K562 (cell line): ENCODE results near the gene ADAT3. TPM values are rescaled to one million over a fixed set of nuclear protein-coding genes. Genes with fewer than 3 reads are reported as not detected.

Experiments used
- CBX2 ChIP-seq: fragments of 200-600 bp; sonication (generic); IDR thresholded peaks from one replicate; pipeline ENCODE4 v1.6.1; 2012; ENCODE audit warnings: mild to moderate bottlenecking, low read length, inconsistent platforms; ENCODE audit not compliant: insufficient read depth, poor library complexity, severe bottlenecking
- CHD4 ChIP-seq: fragments of 200-600 bp; sonication (generic); IDR thresholded peaks from 3 replicates; pipeline ENCODE4 v1.6.1; 2012; ENCODE audit warnings: low read depth, mild to moderate bottlenecking, mixed read lengths, low read length, inconsistent platforms; ENCODE audit not compliant: insufficient read depth, insufficient replicate concordance, poor library complexity, severe bottlenecking
- ETV6 ChIP-seq, 3 experiments: fragments of 150-350 bp in 1 of 3; sonication (generic) in 1 of 3; formaldehyde crosslinking in 1 of 3; IDR thresholded peaks; 2 replicates each; pipeline versions ENCODE4 v1.6.1 to v1.8.0; 2014 to 2022; ENCODE audit warnings: borderline replicate concordance in 2 of 3, low read depth in 2 of 3, antibody characterized with exemption in 1 of 3, low read length in 1 of 3, mild to moderate bottlenecking in 1 of 3, missing genetic modification reagents in 1 of 3
- PTTG1 ChIP-seq: fragments of 450-650 bp; IDR thresholded peaks from 2 replicates; pipeline ENCODE4 v1.6.1; 2016; ENCODE audit warnings: low read depth, mild to moderate bottlenecking, missing genetic modification characterization, missing compliant biosample characterization
- RBFOX2 ChIP-seq: fragments of 200-400 bp; formaldehyde crosslinking; IDR thresholded peaks from 2 replicates; pipeline ENCODE4 v1.6.1; 2017; ENCODE audit warnings: low read depth, mild to moderate bottlenecking, low read length, moderate library complexity
- SAFB ChIP-seq: fragments of 200-400 bp; formaldehyde crosslinking; IDR thresholded peaks from 2 replicates; pipeline ENCODE4 v1.6.1; 2017; ENCODE audit warnings: low read depth, low read length, borderline replicate concordance
- SUPT5H ChIP-seq: fragments of 450-650 bp; IDR thresholded peaks from 2 replicates; pipeline ENCODE4 v1.6.1; 2016
- TAF1 ChIP-seq: IDR thresholded peaks from 2 replicates; pipeline ENCODE4 v1.6.1; 2011; ENCODE audit warnings: mild to moderate bottlenecking, low read length, moderate library complexity; ENCODE audit not compliant: insufficient read depth, control insufficient read depth, severe bottlenecking; ENCODE audit errors: extremely low read depth
- TGIF2 ChIP-seq: sonication (generic); formaldehyde crosslinking; IDR thresholded peaks from 2 replicates; pipeline ENCODE4 v1.8.1; 2022; ENCODE audit warnings: mild to moderate bottlenecking, missing genetic modification reagents, moderate library complexity
- XRCC4 ChIP-seq: IDR thresholded peaks from one replicate; pipeline ENCODE4 v1.6.1; 2011; ENCODE audit not compliant: insufficient read depth, insufficient read length; ENCODE audit errors: extremely low read depth
- ZBTB7A ChIP-seq: IDR thresholded peaks from 2 replicates; pipeline ENCODE4 v1.6.1; 2011; ENCODE audit warnings: low read depth, mild to moderate bottlenecking, low read length, moderate library complexity, borderline replicate concordance; ENCODE audit not compliant: control insufficient read depth
- ZNF174 ChIP-seq: fragments of 250-450 bp; sonication (Bioruptor Pico); IDR thresholded peaks from 2 replicates; pipeline ENCODE4 v1.4.0; 2020; ENCODE audit warnings: mild to moderate bottlenecking
- ZNF175 ChIP-seq: fragments of 200-800 bp; sonication (Bioruptor generic); IDR thresholded peaks from 2 replicates; pipeline ENCODE4 v1.6.1; 2016; ENCODE audit warnings: low read depth, mild to moderate bottlenecking, missing genetic modification characterization, missing compliant biosample characterization
- ZNF449 ChIP-seq: fragments of 250-450 bp; sonication (Bioruptor Pico); IDR thresholded peaks from 2 replicates; pipeline ENCODE4 v1.8.0; 2022; ENCODE audit warnings: moderate library complexity, mild to moderate bottlenecking, inconsistent platforms
- ZNF589 ChIP-seq: fragments of 200-800 bp; sonication (Bioruptor generic); IDR thresholded peaks from 2 replicates; pipeline ENCODE4 v1.6.1; 2016; ENCODE audit warnings: low read depth, missing genetic modification characterization, missing compliant biosample characterization
- ZNF785 ChIP-seq: fragments of 250-450 bp; sonication (Bioruptor Pico); IDR thresholded peaks from 2 replicates; pipeline ENCODE4 v1.4.0; 2020; ENCODE audit warnings: mild to moderate bottlenecking
- polyA plus RNA-seq, 8 experiments: library from polyadenylated mRNA; depleted of rRNA in 4 of 8; stranded (reverse) in 5 of 8; unstranded in 3 of 8; fragments of >200 nt; fragmentation: Nextera tagmentation in 2 of 8; fragmentation: Illumina TruSeq in 1 of 8; extraction: Ambion mirVana in 2 of 8; extraction: Trizol in 1 of 8; gene quantifications; 2 replicates each; pipeline versions ENCODE4 v1.2.1 to v1.2.3, GENCODE V29; 2011 to 2014; ENCODE audit warnings: inconsistent platforms in 1 of 8, missing spikeins in 1 of 8
- total RNA-seq, 7 experiments: library from RNA; depleted of rRNA in 6 of 7; stranded (reverse); fragments of >200 nt in 6 of 7; fragmentation: Illumina TruSeq in 2 of 7; extraction: Trizol in 2 of 7; gene quantifications; 2 replicates each; pipeline versions ENCODE4 v1.2.1 to v1.2.3, GENCODE V29; 2011 to 2021; ENCODE audit warnings: low replicate concordance in 1 of 7
- TF ChIP-seq, protein P1 (sequence below): IDR thresholded peaks from 2 replicates; pipeline ENCODE4 v1.6.1; 2011; ENCODE audit not compliant: insufficient read length; ENCODE audit errors: extremely low read depth
- TF ChIP-seq, protein P2 (sequence below): fragments of 200-800 bp; sonication (Bioruptor generic); IDR thresholded peaks from 2 replicates; pipeline ENCODE4 v1.6.1; 2017; ENCODE audit warnings: missing genetic modification characterization, missing compliant biosample characterization
- TF ChIP-seq, protein P3 (sequence below): fragments of 150-350 bp; IDR thresholded peaks from 2 replicates; pipeline ENCODE4 v1.6.1; 2014; ENCODE audit warnings: low read depth, mild to moderate bottlenecking, low read length, borderline replicate concordance

ADAT3 gene
- total and polyA plus RNA-seq, 9 of the 15 experiments (the other 6 are each of a cell fraction or from before 2014, with no cell fraction given): 0.67 to 15.6 (median 7.8) TPM; not detected in 4

DNA sequence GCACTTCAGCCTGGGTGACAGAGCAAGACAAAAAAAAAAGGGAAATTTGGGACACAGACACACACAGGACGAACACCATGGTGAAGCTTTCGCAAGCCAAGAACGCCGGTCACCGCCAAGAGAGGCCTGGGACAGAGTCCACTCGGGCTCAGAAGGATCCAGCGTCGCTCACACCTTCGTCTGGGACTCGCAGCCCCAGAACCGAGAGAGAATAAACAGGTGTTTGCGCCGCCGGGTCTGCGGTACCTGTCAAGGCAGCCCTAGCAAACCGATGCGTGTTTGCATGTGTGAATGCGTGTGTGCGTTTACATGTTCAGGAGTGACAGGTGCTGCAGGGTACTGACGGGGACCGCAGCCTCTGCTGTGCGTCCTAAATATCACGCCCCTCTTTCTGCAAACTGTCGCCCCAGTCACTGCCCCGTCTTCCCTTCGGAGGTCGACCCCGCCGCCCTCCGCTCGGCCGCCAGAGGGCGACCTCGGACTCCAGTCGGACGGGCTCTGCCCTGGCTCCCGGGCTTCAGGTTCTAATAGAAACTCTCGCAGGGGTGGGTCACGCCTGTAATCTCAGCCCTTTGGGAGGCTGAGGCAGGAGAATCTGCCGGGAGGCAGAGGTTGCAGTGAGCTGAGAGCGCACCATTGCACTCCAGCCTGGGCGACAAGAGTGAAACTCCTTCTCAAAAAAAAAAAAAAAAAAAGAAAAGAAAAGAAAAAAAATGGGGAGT, 24.0 kb downstream of the ADAT3 start (continued):
- TF ChIP-seq CBX2: no peak
- TF ChIP-seq SUPT5H: no peak
- TF ChIP-seq PTTG1 (tag): no peak
- TF ChIP-seq SAFB: no peak
- TF ChIP-seq ZNF175 (CRISPR knock-in tag): no peak
- no peak for TF ChIP-seq ZNF785 (CRISPR knock-in tag)
- TF ChIP-seq, protein P1, sequence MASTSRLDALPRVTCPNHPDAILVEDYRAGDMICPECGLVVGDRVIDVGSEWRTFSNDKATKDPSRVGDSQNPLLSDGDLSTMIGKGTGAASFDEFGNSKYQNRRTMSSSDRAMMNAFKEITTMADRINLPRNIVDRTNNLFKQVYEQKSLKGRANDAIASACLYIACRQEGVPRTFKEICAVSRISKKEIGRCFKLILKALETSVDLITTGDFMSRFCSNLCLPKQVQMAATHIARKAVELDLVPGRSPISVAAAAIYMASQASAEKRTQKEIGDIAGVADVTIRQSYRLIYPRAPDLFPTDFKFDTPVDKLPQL: no peak
- no peak for TF ChIP-seq ETV6 (IDR thresholded peaks at IDR 0.05; ENCODE audit: borderline replicate concordance in 1 of 2, low read depth in 2 of 2, low read length in 1 of 2)
- no peak for TF ChIP-seq ETV6 (CRISPR knock-in tag; IDR thresholded peaks at IDR 0.05; ENCODE audit: borderline replicate concordance)
- TF ChIP-seq, protein P2, sequence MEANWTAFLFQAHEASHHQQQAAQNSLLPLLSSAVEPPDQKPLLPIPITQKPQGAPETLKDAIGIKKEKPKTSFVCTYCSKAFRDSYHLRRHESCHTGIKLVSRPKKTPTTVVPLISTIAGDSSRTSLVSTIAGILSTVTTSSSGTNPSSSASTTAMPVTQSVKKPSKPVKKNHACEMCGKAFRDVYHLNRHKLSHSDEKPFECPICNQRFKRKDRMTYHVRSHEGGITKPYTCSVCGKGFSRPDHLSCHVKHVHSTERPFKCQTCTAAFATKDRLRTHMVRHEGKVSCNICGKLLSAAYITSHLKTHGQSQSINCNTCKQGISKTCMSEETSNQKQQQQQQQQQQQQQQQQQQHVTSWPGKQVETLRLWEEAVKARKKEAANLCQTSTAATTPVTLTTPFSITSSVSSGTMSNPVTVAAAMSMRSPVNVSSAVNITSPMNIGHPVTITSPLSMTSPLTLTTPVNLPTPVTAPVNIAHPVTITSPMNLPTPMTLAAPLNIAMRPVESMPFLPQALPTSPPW (CRISPR knock-in tag): peak; percentile 53
- TF ChIP-seq ZNF174 (CRISPR knock-in tag): no peak
- TF ChIP-seq ZBTB7A: peak; percentile 79
- no peak for TF ChIP-seq CHD4
- TF ChIP-seq RBFOX2: no peak
- no peak for TF ChIP-seq ZNF449 (CRISPR knock-in tag)
- no peak for TF ChIP-seq TGIF2 (CRISPR knock-in tag)
- TF ChIP-seq ZNF589 (CRISPR knock-in tag): no peak
- TF ChIP-seq, protein P3, sequence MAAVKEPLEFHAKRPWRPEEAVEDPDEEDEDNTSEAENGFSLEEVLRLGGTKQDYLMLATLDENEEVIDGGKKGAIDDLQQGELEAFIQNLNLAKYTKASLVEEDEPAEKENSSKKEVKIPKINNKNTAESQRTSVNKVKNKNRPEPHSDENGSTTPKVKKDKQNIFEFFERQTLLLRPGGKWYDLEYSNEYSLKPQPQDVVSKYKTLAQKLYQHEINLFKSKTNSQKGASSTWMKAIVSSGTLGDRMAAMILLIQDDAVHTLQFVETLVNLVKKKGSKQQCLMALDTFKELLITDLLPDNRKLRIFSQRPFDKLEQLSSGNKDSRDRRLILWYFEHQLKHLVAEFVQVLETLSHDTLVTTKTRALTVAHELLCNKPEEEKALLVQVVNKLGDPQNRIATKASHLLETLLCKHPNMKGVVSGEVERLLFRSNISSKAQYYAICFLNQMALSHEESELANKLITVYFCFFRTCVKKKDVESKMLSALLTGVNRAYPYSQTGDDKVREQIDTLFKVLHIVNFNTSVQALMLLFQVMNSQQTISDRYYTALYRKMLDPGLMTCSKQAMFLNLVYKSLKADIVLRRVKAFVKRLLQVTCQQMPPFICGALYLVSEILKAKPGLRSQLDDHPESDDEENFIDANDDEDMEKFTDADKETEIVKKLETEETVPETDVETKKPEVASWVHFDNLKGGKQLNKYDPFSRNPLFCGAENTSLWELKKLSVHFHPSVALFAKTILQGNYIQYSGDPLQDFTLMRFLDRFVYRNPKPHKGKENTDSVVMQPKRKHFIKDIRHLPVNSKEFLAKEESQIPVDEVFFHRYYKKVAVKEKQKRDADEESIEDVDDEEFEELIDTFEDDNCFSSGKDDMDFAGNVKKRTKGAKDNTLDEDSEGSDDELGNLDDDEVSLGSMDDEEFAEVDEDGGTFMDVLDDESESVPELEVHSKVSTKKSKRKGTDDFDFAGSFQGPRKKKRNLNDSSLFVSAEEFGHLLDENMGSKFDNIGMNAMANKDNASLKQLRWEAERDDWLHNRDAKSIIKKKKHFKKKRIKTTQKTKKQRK: no peak
- no peak for TF ChIP-seq TAF1
- TF ChIP-seq XRCC4: no peak
